ENCODE results near the gene HPGDS. TPM values are rescaled to one million over a fixed set of nuclear protein-coding genes. Genes with fewer than 3 reads are reported as not detected.

HPGDS gene
- total and polyA plus RNA-seq, 2 of the 13 experiments (the other 11 are each of a cell fraction or from before 2014, with no cell fraction given): not detected

GRCh38 chr4:94333866-94334265 lies 8.8 kb downstream of the HPGDS start:
- ChIA-PET CTCF (ENCODE audit: low intra/inter-chr PET ratio, low total read pairs) (no interaction called here), POLR2A (no interaction called here)
- no peak for ATAC-seq
- Histone ChIP-seq H3K27ac (ENCODE audit: extremely low read length, insufficient read depth, low read length) (no peak overlapping the region), H3K79me2 (ENCODE audit: insufficient read depth, low read length) (no peaks in the 10 kb centered on the region), H3K4me2 (ENCODE audit: low read depth, low read length) (no peak overlapping the region), H3K9ac (ENCODE audit: insufficient read depth, low read depth, low read length) (no peak overlapping the region), H2AFZ (ENCODE audit: low read length) (no peak overlapping the region), H3K36me3 (replicated peaks in 1 of 2; ENCODE audit: control insufficient read depth in 1 of 2, insufficient read depth in 2 of 2, low read length in 2 of 2) (no peaks in the 10 kb centered on the region), H3K4me3 (replicated peaks in 1 of 3; ENCODE audit: insufficient read depth in 1 of 3, low read depth in 2 of 3, low read length in 3 of 3) (no peak overlapping the region), H3K4me1 (ENCODE audit: insufficient read depth, low read length) (no peaks in the 10 kb centered on the region), H4K20me1 (ENCODE audit: insufficient read depth, low read length) (no peaks in the 10 kb centered on the region), H3K9me3 (ENCODE audit: low read length) (no peaks in the 10 kb centered on the region), H3K27me3 (ENCODE audit: control insufficient read depth in 1 of 2, insufficient read depth in 2 of 2, low read length in 2 of 2) (no peaks in the 10 kb centered on the region)
- TF ChIP-seq ZNF468 (CRISPR knock-in tag; IDR thresholded peaks at IDR 0.05) (no peak), CREM (IDR thresholded peaks at IDR 0.05) (no peak), CREM (CRISPR knock-in tag; IDR thresholded peaks at IDR 0.05) (no peak), ZNF180 (CRISPR knock-in tag; IDR thresholded peaks at IDR 0.05; ENCODE audit: borderline replicate concordance, low read depth) (no peak), BCL6 (CRISPR knock-in tag; IDR thresholded peaks at IDR 0.05) (no peak), AGO2 (optimal IDR thresholded peaks at IDR 0.05; ENCODE audit: low read depth, low read length) (no peak), ZNF607 (CRISPR knock-in tag; IDR thresholded peaks at IDR 0.05; ENCODE audit: borderline replicate concordance) (no peak), ZNF230 (CRISPR knock-in tag; IDR thresholded peaks at IDR 0.05) (no peak), GATAD1 (CRISPR knock-in tag; IDR thresholded peaks at IDR 0.05) (no peak), REST (IDR thresholded peaks at IDR 0.05; ENCODE audit: borderline replicate concordance in 1 of 2, low read depth in 1 of 2, low read length in 2 of 2) (no peak)
- no peak for DNase-seq (ENCODE audit: low spot score)
- BruUV-seq (replicated peaks): no TSS peak
- FAIRE-seq: no peak
- intact Hi-C loops (cut with micrococcal nuclease; ENCODE audit: unreplicated experiment): no loop called here
- 42% methylated on average over 3 of the region's 3 CpGs for WGBS (ENCODE audit: low lambda C conversion rate)
- in situ Hi-C loops (cut with HindIII; ENCODE audit: extremely low pct_ligation_motif_present, low pct_unique_long_range_greater_than_20kb): no loop called here

Data from HepG2 (cell line).